SHP77 (cell line): Measurements from ENCODE around the gene UPP2.

ENCODE experiments used
- DNase-seq, 2 experiments: peaks; one replicate each; lab custom pipeline; 2025; lab: John Stamatoyannopoulos, UW

UPP2 gene

GRCh38 chr2:158101384-158101926 lies at the start of gene UPP2:
Gene UPP2, plus strand, starts transcription at chr2:158101876. Its CDS starts 188 bp downstream, at chr2:158102064.
- no peak for DNase-seq

- DNase-seq: no peak
Measured at GRCh38 chr2:158052761-158053160, 48.9 kb upstream of the UPP2 start.

- no peak for DNase-seq
Measured at GRCh38 chr2:158056875-158057274, 44.8 kb upstream of the UPP2 start.

- no peak for DNase-seq
Measured at GRCh38 chr2:158060160-158060834, 41.4 kb upstream of the UPP2 start.

GRCh38 chr2:158060835-158061435 lies 40.7 kb upstream of the UPP2 start:
- DNase-seq: no peak

- DNase-seq: no peak
Measured at GRCh38 chr2:158061763-158062162, 39.9 kb upstream of the UPP2 start.

- DNase-seq: no peak
Measured at GRCh38 chr2:158066046-158066713, 35.5 kb upstream of the UPP2 start.

- no peak for DNase-seq
Measured at GRCh38 chr2:158071018-158071417, 30.7 kb upstream of the UPP2 start.

- DNase-seq: no peak
Measured at GRCh38 chr2:158072361-158072760, 29.3 kb upstream of the UPP2 start.

- DNase-seq: peak; percentile 1 to 2
Measured at GRCh38 chr2:158079672-158080071, 22.0 kb upstream of the UPP2 start.

GRCh38 chr2:158088093-158088492 lies 13.6 kb upstream of the UPP2 start:
- DNase-seq: no peak

GRCh38 chr2:158089322-158089721 lies 12.4 kb upstream of the UPP2 start:
- no peak for DNase-seq

GRCh38 chr2:158091647-158092046 lies 10.0 kb upstream of the UPP2 start:
- no peak for DNase-seq

- DNase-seq: no peak
Measured at GRCh38 chr2:158094487-158095092, 7.1 kb upstream of the UPP2 start.

GRCh38 chr2:158095269-158095668 lies 6.4 kb upstream of the UPP2 start:
- no peak for DNase-seq

- no peak for DNase-seq
Measured at GRCh38 chr2:158095912-158096311, 5.8 kb upstream of the UPP2 start.

- no peak for DNase-seq
Measured at GRCh38 chr2:158097481-158097880, 4.2 kb upstream of the UPP2 start.

GRCh38 chr2:158098178-158098577 lies 3.5 kb upstream of the UPP2 start:
- DNase-seq: no peak

GRCh38 chr2:158099716-158100115 lies 2.0 kb upstream of the UPP2 start:
- DNase-seq: no peak

GRCh38 chr2:158100411-158100810 lies 1.3 kb upstream of the UPP2 start:
- DNase-seq: no peak

GRCh38 chr2:158102446-158102845 lies 770 bp downstream of the UPP2 start:
- no peak for DNase-seq

- no peak for DNase-seq
Measured at GRCh38 chr2:158103411-158104012, 1.8 kb downstream of the UPP2 start.
